H1 (cell line): ENCODE results near the gene TRABD2B. TPM values are rescaled to one million over a fixed set of nuclear protein-coding genes. Genes with fewer than 3 reads are reported as not detected.

ENCODE experiments used
- POLR2AphosphoS5 ChIP-seq: IDR thresholded peaks from 2 replicates; pipeline ENCODE4 v1.6.1; 2011; ENCODE audit warnings: low read depth, low read length
- TBP ChIP-seq: IDR thresholded peaks from 2 replicates; pipeline ENCODE4 v1.6.1; 2011; ENCODE audit warnings: low read depth, low read length, improper control_type of control experiment
- polyA plus RNA-seq, 7 experiments: library from polyadenylated mRNA; depleted of rRNA in 3 of 7; stranded (reverse) in 5 of 7; unstranded in 2 of 7; fragments of >200 nt in 5 of 7; fragments of 200-250 nt in 2 of 7; gene quantifications; 1 replicate in 5 of 7; 2 replicates in 1 of 7; 4 replicates in 1 of 7; pipeline versions ENCODE4 v1.2.1 to v1.2.3, GENCODE V29; 2011 to 2013; ENCODE audit warnings: missing spikeins in 2 of 7, mixed read lengths in 2 of 7
- total RNA-seq: library from RNA; stranded (reverse); fragmentation: NEBNext Ultra II Directional; extraction: Animal tissue kit (Norgen Biotek cat#: 25700); gene quantifications from 2 replicates; pipeline ENCODE4 v1.2.1, GENCODE V29; 2021

The TRABD2B gene
- total and polyA plus RNA-seq, 2 of the 8 experiments (the other 6 are each of a cell fraction or from before 2014, with no cell fraction given) = 0.95 to 3.4 TPM

GRCh38 chr1:47788761-47789160 lies 208.4 kb downstream of the TRABD2B start (continued):
- TF ChIP-seq POLR2AphosphoS5 = no peak
- no peak for TF ChIP-seq TBP
